HEK293T (cell line): ENCODE data around the gene LRBA.

ENCODE experiments used
- CTCF ChIA-PET: fragments of 350-600 bp; formaldehyde crosslinking; extraction: SDS; loops from one replicate; lab custom pipeline; 2021; ENCODE audit warnings: antibody characterized with exemption, inconsistent platforms; lab: Yijun Ruan, JAX
- POLR2A ChIA-PET: fragments of 350-600 bp; formaldehyde crosslinking; extraction: SDS; loops from one replicate; lab custom pipeline; 2020; ENCODE audit warnings: antibody characterized with exemption, inconsistent platforms; lab: Yijun Ruan, JAX
- DNase-seq: peaks from one replicate; pipeline ENCODE4 v3.0.0; 2012; ENCODE audit warnings: mixed read lengths; ENCODE audit errors: extremely low spot score
- ARNT ChIP-seq: fragments of 450-650 bp; IDR thresholded peaks from 2 replicates; pipeline ENCODE4 v1.6.1; 2017; ENCODE audit warnings: mild to moderate bottlenecking
- BHLHE40 ChIP-seq: fragments of 450-650 bp; IDR thresholded peaks from 2 replicates; pipeline ENCODE4 v1.6.1; 2016; ENCODE audit warnings: mild to moderate bottlenecking, moderate library complexity, borderline replicate concordance
- CTBP1 ChIP-seq: fragments of 450-650 bp; IDR thresholded peaks from 2 replicates; pipeline ENCODE4 v1.6.1; 2016; ENCODE audit warnings: borderline replicate concordance
- ELF4 ChIP-seq: fragments of 450-650 bp; IDR thresholded peaks from 2 replicates; pipeline ENCODE4 v1.6.1; 2017; ENCODE audit warnings: antibody characterized with exemption
- FOXA1 ChIP-seq: fragments of 450-650 bp; IDR thresholded peaks from 2 replicates; pipeline ENCODE4 v1.6.1; 2016; ENCODE audit warnings: mild to moderate bottlenecking
- FOXK2 ChIP-seq: fragments of 450-650 bp; IDR thresholded peaks from 2 replicates; pipeline ENCODE4 v1.6.1; 2016; ENCODE audit warnings: mild to moderate bottlenecking
- HDGF ChIP-seq: fragments of 450-650 bp; IDR thresholded peaks from 2 replicates; pipeline ENCODE4 v1.6.1; 2017; ENCODE audit warnings: antibody characterized with exemption, borderline replicate concordance
- L3MBTL2 ChIP-seq: fragments of 450-650 bp; conservative IDR thresholded peaks from 2 replicates; pipeline ENCODE4 v1.6.1; 2016; ENCODE audit warnings: mild to moderate bottlenecking
- LEF1 ChIP-seq: fragments of 450-650 bp; IDR thresholded peaks from 2 replicates; pipeline ENCODE4 v1.6.1; 2017; ENCODE audit warnings: mild to moderate bottlenecking, borderline replicate concordance
- NFRKB ChIP-seq: fragments of 450-650 bp; IDR thresholded peaks from 2 replicates; pipeline ENCODE4 v1.6.1; 2016; ENCODE audit warnings: mild to moderate bottlenecking, moderate library complexity
- PKNOX1 ChIP-seq: fragments of 450-650 bp; IDR thresholded peaks from 2 replicates; pipeline ENCODE4 v1.6.1; 2016
- SP1 ChIP-seq: fragments of 450-650 bp; IDR thresholded peaks from 2 replicates; pipeline ENCODE4 v1.6.1; 2017
- SUZ12 ChIP-seq: fragments of 450-650 bp; IDR thresholded peaks from 2 replicates; pipeline ENCODE4 v1.6.1; 2016; ENCODE audit warnings: mild to moderate bottlenecking
- TARDBP ChIP-seq: fragments of 450-650 bp; IDR thresholded peaks from 2 replicates; pipeline ENCODE4 v1.6.1; 2016
- ZNF384 ChIP-seq: fragments of 450-650 bp; IDR thresholded peaks from 2 replicates; pipeline ENCODE4 v1.6.1; 2016

LRBA gene

GRCh38 chr4:150355858-150356455 is 659.1 kb downstream of the LRBA start:
- TF ChIP-seq TARDBP = no peak
- TF ChIP-seq NFRKB = no peak
- TF ChIP-seq FOXA1 = no peak
- TF ChIP-seq ELF4 = no peak
- no peak for TF ChIP-seq FOXK2
- TF ChIP-seq CTBP1 = no peak
- no peak for TF ChIP-seq L3MBTL2
- no peak for TF ChIP-seq LEF1
- ChIA-PET CTCF (no interaction called here), POLR2A (no interaction called here)
- no peak for DNase-seq

DNA sequence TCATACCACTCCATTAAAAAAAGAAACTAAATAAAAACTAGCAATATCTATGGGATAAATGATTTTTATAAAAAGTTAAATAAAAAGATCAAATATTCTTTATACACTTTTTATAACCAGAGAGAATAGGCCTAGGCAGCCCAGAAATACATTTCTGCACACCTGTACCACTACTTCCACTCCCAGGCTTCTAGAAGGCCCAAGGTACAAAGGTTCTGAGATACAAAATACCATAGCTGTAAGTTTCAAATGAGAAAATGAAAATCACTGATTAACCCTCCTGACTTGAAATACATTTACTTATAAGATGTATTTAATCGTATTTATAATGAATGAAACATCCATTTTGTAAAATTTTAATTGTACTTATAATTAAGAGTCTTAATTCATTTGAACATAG is 659.7 kb downstream of the LRBA start:
- POLR2A ChIA-PET = no interaction called here
- TF ChIP-seq ZNF384 (no peak), TARDBP (no peak)

GRCh38 chr4:150354214-150354796 is 660.8 kb downstream of the LRBA start:
- no peak for TF ChIP-seq L3MBTL2
- no peak for TF ChIP-seq FOXA1
- no peak for TF ChIP-seq FOXK2
- CTCF ChIA-PET = no interaction called here

More for the DNA sequence above, 659.7 kb downstream of the LRBA start:
- CTCF ChIA-PET = no interaction called here
- DNase-seq = no peak

GRCh38 chr4:150348079-150348478 is 667.0 kb downstream of the LRBA start:
- DNase-seq = no peak
- ChIA-PET POLR2A (no interaction called here), CTCF (interaction anchor here (0.7 kb wide), 1 partner anchor 367 kb away, joined by 3 read pairs; no protein-coding TSS in a partner anchor)
- TF ChIP-seq ARNT (no peak), BHLHE40 (no peak), SP1 (no peak), NFRKB (no peak), PKNOX1 (no peak)

More at GRCh38 chr4:150354214-150354796, 660.8 kb downstream of the LRBA start:
- POLR2A ChIA-PET = no interaction called here
- no peak for DNase-seq

GRCh38 chr4:150345207-150345744 is 669.8 kb downstream of the LRBA start:
- ChIA-PET POLR2A (no interaction called here), CTCF (no interaction called here)
- DNase-seq = no peak
- TF ChIP-seq BHLHE40 (no peak), FOXA1 (no peak), PKNOX1 (no peak), LEF1 (no peak), HDGF (no peak), ZNF384 (no peak)

DNA sequence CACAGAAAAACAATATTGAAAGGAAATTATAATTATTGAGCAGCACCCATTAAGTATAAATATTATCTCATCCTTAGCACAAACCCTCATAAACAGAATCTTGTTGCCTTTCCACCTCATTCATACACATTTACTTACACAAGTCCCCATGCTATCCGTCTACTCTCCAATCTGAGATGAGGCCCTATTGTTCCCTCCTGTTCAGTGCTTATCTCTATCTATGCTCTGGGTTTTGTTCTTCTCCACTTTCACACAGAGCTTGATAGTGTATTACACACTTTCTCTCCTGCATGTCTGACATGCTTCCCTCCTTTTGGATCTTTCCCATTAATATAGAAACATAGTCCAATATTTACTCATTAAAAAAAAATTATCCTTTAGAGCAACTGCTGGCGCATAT is 671.3 kb downstream of the LRBA start:
- TF ChIP-seq PKNOX1 (no peak), BHLHE40 (no peak), FOXA1 (no peak), SP1 (no peak), TARDBP (no peak)
- POLR2A ChIA-PET = no interaction called here
- CTCF ChIA-PET = no interaction called here
- DNase-seq = no peak

DNA sequence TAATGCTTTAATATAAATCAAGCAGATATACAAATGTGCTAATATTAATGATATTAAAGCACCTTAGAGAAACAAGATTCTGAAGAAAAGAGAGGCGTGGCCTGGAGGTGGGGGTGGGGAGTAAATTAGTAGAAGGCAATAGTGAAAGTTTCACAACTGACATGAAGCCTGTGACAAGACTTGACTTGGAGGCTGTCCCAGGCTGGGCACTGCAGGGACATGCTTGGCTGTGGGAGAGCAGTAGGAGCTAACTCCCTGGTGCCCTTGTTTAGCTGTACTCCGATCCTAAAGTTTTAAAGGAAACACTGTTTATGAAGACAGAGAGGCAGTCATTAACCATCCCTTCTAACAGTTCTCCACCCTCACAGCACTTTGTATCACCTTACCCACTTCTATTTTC is 672.1 kb downstream of the LRBA start:
- POLR2A ChIA-PET = no interaction called here
- DNase-seq = no peak
- CTCF ChIA-PET = no interaction called here
- no peak for TF ChIP-seq NFRKB
- no peak for TF ChIP-seq FOXK2
- no peak for TF ChIP-seq TARDBP
- TF ChIP-seq SP1 = no peak
- TF ChIP-seq FOXA1 = no peak
- TF ChIP-seq ARNT = no peak
- no peak for TF ChIP-seq SUZ12
- TF ChIP-seq HDGF = no peak

GRCh38 chr4:150337734-150338133 is 677.4 kb downstream of the LRBA start:
- TF ChIP-seq FOXA1 (no peak), CTBP1 (no peak), ZNF384 (no peak), ARNT (no peak), SP1 (no peak), FOXK2 (no peak), BHLHE40 (no peak), ELF4 (no peak), LEF1 (no peak), HDGF (no peak), SUZ12 (no peak), L3MBTL2 (no peak), TARDBP (no peak), PKNOX1 (no peak)
- no peak for DNase-seq
- POLR2A ChIA-PET = no interaction called here
- CTCF ChIA-PET = no interaction called here
